SJCRH30 (cell line): ENCODE measurements around the gene SELENOP. TPM values are rescaled to one million over a fixed set of nuclear protein-coding genes. Genes with fewer than 3 reads are reported as not detected.

ENCODE experiments used
- DNase-seq, 2 experiments: peaks; one replicate each; pipeline ENCODE4 v3.0.0-alpha.2; 2015 to 2020
- H3K27ac ChIP-seq: fragments of 250-450 bp; sonication (Bioruptor Pico); 2 replicates; pipeline ENCODE4 v1.5.1; 2020; ENCODE audit warnings: mild to moderate bottlenecking, moderate library complexity
- H3K27me3 ChIP-seq: fragments of 250-450 bp; sonication (Bioruptor Pico); 2 replicates; pipeline ENCODE4 v1.5.1; 2020; ENCODE audit warnings: mild to moderate bottlenecking, moderate library complexity
- H3K36me3 ChIP-seq: fragments of 250-450 bp; sonication (Bioruptor Pico); 2 replicates; pipeline ENCODE4 v1.5.1; 2020; ENCODE audit warnings: mild to moderate bottlenecking, moderate library complexity
- H3K4me1 ChIP-seq: fragments of 250-450 bp; sonication (Bioruptor Pico); 2 replicates; pipeline ENCODE4 v1.5.1; 2020; ENCODE audit warnings: mild to moderate bottlenecking, moderate library complexity
- H3K4me3 ChIP-seq: fragments of 250-450 bp; sonication (Bioruptor Pico); 2 replicates; pipeline ENCODE4 v1.5.1; 2020; ENCODE audit warnings: mild to moderate bottlenecking, moderate library complexity
- H3K9me3 ChIP-seq: fragments of 250-450 bp; sonication (Bioruptor Pico); replicated peaks from 2 replicates; pipeline ENCODE4 v1.5.1; 2020; ENCODE audit warnings: mild to moderate bottlenecking, moderate library complexity
- total RNA-seq: library from RNA; depleted of rRNA; stranded (reverse); fragments of >200 nt; shearing (Covaris generic); gene quantifications from 2 replicates; pipeline ENCODE4 v1.2.3, GENCODE V29; 2014; rRNA removed

Gene SELENOP
- total RNA-seq, 1 experiment from 2014 or later, result 221 TPM

DNA sequence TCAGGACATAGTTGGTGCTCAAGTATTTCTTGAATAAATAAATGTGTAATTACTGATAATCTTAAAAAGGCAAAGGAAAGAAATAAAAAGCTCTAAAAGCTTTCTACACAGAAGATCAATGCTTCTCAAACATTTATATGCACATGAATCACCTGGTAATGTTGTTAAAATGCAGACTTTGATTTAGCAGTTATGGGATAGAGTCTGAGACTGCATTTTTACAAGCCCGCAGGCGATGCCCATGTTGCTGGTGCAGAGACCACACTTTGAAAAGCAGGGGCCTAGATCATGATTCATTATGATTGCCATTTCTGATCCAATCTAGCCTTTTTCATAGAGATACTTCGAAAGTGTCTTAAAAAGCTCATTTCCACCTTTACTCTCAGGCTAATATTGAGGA lies 58.6 kb downstream of the SELENOP start:
- Histone ChIP-seq H3K36me3 (no peaks in the 10 kb centered on the region), H3K9me3 (no peaks in the 10 kb centered on the region), H3K4me3 (no peak overlapping the region), H3K4me1 (no peaks in the 10 kb centered on the region), H3K27ac (no peak overlapping the region), H3K27me3 (no peaks in the 10 kb centered on the region)
- DNase-seq, result no peak

GRCh38 chr5:42751044-42751443 lies 60.6 kb downstream of the SELENOP start:
- no peaks in the 10 kb centered on the region for H3K36me3 ChIP-seq
- no peaks in the 10 kb centered on the region for H3K4me1 ChIP-seq
- no peaks in the 10 kb centered on the region for H3K27me3 ChIP-seq
- no peaks in the 10 kb centered on the region for H3K9me3 ChIP-seq
- DNase-seq, result no peak
- H3K27ac ChIP-seq, result no peak overlapping the region
- H3K4me3 ChIP-seq, result no peak overlapping the region

GRCh38 chr5:42750507-42750906 lies 61.2 kb downstream of the SELENOP start:
- H3K27me3 ChIP-seq, result no peaks in the 10 kb centered on the region
- no peak for DNase-seq
- no peaks in the 10 kb centered on the region for H3K4me1 ChIP-seq
- no peaks in the 10 kb centered on the region for H3K36me3 ChIP-seq
- no peak overlapping the region for H3K4me3 ChIP-seq
- no peaks in the 10 kb centered on the region for H3K9me3 ChIP-seq
- H3K27ac ChIP-seq, result no peak overlapping the region

Other genes starting within 250 kb of the SELENOP start
- 0.20 and 0.23 TPM in 2 replicates for gene CCDC152, start 55.1 kb downstream of the SELENOP start, total RNA-seq
- gene ANXA2R, start 228.4 kb upstream of the SELENOP start, total RNA-seq, result 3.3 and 3.5 TPM in 2 replicates